Right atrium auricular region (tissue), 2 donors: Measurements from ENCODE around the gene EML5. TPM values are rescaled to one million over a fixed set of nuclear protein-coding genes. Genes with fewer than 3 reads are reported as not detected.
"Not testable (repeated sequence)": the region's sequence is repeated elsewhere in the genome, so short reads cannot be mapped to it uniquely, and the experiment has no call there.

Experiments
- DNase-seq: peaks from one replicate; pipeline ENCODE4 v3.0.0-alpha.2; 2019; ENCODE audit warnings: low spot score
- H3K27ac ChIP-seq, 2 donors: fragments of 200-600 bp; sonication (generic); 1 replicate in 1 of 2; 2 replicates in 1 of 2; pipeline ENCODE4 v1.5.1; 2016 to 2019
- H3K27me3 ChIP-seq, 2 donors: fragments of 200-600 bp; sonication (generic); one replicate each; pipeline versions ENCODE4 v1.5.1 to v1.6.0; 2017 to 2019
- H3K36me3 ChIP-seq: fragments of 200-600 bp; sonication (generic); one replicate; pipeline ENCODE4 v1.5.1; 2016
- H3K4me1 ChIP-seq, 2 donors: fragments of 200-600 bp; sonication (generic); one replicate each; pipeline versions ENCODE4 v1.5.1 to v1.6.0; 2017 to 2019
- H3K4me3 ChIP-seq, 2 donors: fragments of 200-600 bp; sonication (generic); 1 replicate in 1 of 2; 2 replicates in 1 of 2; pipeline ENCODE4 v1.5.1; 2017 to 2019; ENCODE audit warnings: mild to moderate bottlenecking in 1 of 2, moderate library complexity in 1 of 2
- H3K9me3 ChIP-seq, 2 donors: fragments of 200-600 bp; sonication (generic); one replicate each; pipeline ENCODE4 v1.5.1; 2019
- total RNA-seq, 2 donors: library from RNA; depleted of rRNA; stranded (reverse); fragments of >200 nt; gene quantifications; one replicate each; pipeline ENCODE4 v1.1.0, GENCODE V29; 2016
- TF ChIP-seq, protein P1 (sequence below), 2 donors: fragments of 200-600 bp; sonication (generic); IDR thresholded peaks; one replicate each; pipeline ENCODE4 v1.5.1; 2019; ENCODE audit warnings: antibody characterized with exemption in 2 of 2

Gene EML5
- total RNA-seq, 2 donors from 2014 or later, result 0.11 to 0.75 TPM

DNA sequence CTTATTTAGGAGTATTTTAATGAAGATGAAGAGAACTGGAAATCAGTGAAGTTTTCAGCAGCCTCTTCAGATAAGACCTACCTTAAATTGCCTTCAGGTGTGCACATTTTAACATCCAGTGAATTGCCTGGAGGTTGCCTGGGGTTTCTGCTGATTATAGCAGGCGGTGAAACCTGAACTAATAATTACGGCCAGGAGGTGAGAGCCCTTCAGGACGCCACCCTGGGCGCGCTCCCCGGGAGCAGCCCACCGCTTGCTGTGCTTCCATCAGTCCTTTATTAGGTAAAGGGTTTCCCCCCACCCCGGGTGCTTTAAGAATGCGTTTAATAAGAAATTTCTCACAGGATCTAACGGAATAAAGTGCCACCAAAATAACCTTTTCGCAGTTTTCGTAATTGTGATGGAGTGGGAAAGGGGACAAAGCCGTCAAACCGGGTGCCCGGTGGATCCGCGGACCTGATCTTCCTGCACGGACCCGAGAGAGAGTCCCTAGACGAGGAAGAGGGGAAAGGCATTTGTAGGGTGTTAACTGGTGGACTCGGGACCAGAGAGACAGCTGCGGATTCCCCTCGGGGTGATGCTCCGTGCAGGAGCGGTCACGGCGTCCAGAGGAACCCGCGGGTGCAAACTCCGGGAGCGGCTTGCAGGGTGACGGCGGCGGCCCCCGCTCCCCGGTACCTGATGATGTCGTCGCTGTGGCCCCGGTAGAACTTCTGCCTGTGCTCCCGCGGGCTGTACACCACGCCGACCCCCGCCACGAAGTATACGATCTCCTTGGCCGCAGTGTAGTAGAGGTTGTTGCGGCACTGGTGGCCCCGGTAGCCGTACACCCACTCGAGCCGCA, 902 bp downstream of the EML5 start:
- TF ChIP-seq, protein P1, sequence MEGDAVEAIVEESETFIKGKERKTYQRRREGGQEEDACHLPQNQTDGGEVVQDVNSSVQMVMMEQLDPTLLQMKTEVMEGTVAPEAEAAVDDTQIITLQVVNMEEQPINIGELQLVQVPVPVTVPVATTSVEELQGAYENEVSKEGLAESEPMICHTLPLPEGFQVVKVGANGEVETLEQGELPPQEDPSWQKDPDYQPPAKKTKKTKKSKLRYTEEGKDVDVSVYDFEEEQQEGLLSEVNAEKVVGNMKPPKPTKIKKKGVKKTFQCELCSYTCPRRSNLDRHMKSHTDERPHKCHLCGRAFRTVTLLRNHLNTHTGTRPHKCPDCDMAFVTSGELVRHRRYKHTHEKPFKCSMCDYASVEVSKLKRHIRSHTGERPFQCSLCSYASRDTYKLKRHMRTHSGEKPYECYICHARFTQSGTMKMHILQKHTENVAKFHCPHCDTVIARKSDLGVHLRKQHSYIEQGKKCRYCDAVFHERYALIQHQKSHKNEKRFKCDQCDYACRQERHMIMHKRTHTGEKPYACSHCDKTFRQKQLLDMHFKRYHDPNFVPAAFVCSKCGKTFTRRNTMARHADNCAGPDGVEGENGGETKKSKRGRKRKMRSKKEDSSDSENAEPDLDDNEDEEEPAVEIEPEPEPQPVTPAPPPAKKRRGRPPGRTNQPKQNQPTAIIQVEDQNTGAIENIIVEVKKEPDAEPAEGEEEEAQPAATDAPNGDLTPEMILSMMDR (IDR thresholded peaks at IDR 0.05), result no peak
- no peak overlapping the region for H3K27ac ChIP-seq
- H3K4me3 ChIP-seq, result peak overlapping the region; percentile 55 to 68
- H3K27me3 ChIP-seq, result no peaks in the 10 kb centered on the region
- DNase-seq, result no peak
- peaks cover 0 to 14% of the 10 kb centered on the region in 2 donors for H3K4me1 ChIP-seq
- no peaks in the 10 kb centered on the region for H3K36me3 ChIP-seq
- H3K9me3 ChIP-seq, result no peaks in the 10 kb centered on the region

DNA sequence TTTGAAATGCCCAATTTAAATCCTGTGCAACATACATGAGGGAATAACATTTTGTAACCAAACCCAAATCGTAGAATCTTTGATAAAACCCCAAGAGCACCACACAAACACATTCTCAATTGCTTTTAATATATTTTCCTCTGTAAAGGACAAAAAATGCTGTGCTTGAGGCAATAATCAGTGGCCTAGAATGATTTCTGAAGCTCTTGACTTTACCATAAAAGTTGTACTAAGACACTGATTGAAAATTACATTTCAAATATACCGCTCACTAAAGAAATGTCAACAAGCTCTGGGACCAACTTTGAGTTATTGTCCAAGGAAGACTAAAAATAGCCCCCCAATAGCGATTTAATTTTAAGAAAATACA, 1.5 kb downstream of the EML5 start:
- DNase-seq, result no peak
- TF ChIP-seq, protein P1 (IDR thresholded peaks at IDR 0.05), result no peak
- Histone ChIP-seq H3K36me3 (no peaks in the 10 kb centered on the region), H3K27ac (no peak overlapping the region), H3K4me1 (peaks cover 0 to 14% of the 10 kb centered on the region in 2 donors), H3K4me3 (no peak overlapping the region), H3K27me3 (no peaks in the 10 kb centered on the region), H3K9me3 (no peaks in the 10 kb centered on the region)

DNA sequence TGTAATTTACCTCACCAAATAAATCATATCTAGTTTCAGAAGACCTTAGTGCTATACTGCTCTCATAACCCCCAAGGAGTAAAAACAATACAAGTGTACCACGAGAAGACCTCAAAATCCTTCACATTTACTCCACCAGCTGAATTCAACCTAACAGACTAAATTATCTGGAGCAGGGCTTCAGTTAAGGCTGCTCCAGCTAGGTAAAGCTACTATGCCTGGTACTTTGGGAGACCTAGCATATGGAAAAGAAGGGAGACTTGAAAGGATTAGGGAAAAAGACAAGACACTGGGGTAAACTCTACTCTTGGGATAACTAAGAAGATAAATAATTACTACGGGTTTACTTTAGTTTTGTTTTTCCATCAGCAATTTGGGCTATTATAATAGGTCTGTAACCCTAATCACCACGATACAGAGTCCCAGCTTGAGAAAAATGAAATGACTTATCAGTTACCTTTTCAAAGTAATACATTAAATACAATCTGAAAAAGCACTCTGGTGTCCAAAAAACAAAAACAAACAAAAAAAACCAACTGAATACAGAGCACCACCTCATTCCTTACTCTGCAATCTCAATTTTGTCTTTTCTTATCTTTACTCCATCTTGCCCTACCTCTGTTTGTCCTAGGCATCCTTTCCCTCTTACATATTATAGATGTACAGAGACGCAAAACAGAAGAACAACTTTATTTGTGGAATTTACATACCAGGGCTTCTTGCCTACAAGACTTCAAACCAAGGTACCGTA, 2.1 kb downstream of the EML5 start:
- peaks cover 0 to 14% of the 10 kb centered on the region in 2 donors for H3K4me1 ChIP-seq
- TF ChIP-seq, protein P1 (IDR thresholded peaks at IDR 0.05), result no peak
- no peak overlapping the region for H3K27ac ChIP-seq
- no peak overlapping the region for H3K4me3 ChIP-seq
- no peaks in the 10 kb centered on the region for H3K9me3 ChIP-seq
- DNase-seq, result no peak
- no peaks in the 10 kb centered on the region for H3K36me3 ChIP-seq
- no peaks in the 10 kb centered on the region for H3K27me3 ChIP-seq

DNA sequence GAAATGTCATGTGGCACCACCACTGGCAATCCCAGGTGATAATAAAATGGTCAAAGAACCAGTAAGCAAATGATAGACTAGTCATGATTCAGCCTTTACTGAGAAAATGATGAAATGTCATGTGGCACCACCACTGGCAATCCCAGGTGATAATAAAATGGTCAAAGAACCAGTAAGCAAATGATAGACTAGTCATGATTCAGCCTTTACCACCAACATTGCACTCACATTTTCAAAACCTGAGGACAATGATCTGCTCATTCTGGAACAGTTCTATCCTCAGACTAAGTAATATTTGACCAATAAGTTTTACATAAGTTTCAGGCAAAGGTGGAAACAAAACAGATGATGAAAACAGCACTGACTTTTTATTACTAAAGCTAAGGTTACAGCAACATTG, 3.2 kb downstream of the EML5 start:
- peaks cover 0 to 14% of the 10 kb centered on the region in 2 donors for H3K4me1 ChIP-seq
- not testable (repeated sequence) for H3K36me3 ChIP-seq, H3K4me3 ChIP-seq, H3K27me3 ChIP-seq, H3K27ac ChIP-seq, H3K9me3 ChIP-seq, DNase-seq

DNA sequence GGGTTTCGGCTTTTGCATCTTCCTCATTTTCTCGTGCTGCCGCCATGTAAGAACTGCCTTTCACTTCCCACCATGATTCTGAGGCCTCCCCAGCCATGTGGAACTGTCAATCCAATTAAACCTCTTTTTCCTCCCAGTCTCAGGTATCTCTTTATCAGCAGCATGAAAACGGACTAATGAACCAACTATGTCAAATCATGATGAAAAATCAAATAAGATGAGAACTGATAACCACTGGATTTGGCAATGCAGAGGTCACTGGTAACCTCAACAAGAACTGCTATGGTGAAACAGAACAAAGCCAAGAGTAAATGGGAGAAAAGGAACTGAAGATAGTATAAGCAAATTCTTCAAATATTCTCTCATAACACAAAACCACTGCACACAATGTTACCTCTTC, 6.0 kb downstream of the EML5 start:
- Histone ChIP-seq H3K4me1 (peaks cover 0 to 2% of the 10 kb centered on the region in 2 donors), H3K27ac (no peak overlapping the region), H3K9me3 (no peaks in the 10 kb centered on the region), H3K36me3 (no peaks in the 10 kb centered on the region), H3K27me3 (no peaks in the 10 kb centered on the region), H3K4me3 (no peak overlapping the region)
- TF ChIP-seq, protein P1 (IDR thresholded peaks at IDR 0.05), result no peak
- DNase-seq, result no peak

DNA sequence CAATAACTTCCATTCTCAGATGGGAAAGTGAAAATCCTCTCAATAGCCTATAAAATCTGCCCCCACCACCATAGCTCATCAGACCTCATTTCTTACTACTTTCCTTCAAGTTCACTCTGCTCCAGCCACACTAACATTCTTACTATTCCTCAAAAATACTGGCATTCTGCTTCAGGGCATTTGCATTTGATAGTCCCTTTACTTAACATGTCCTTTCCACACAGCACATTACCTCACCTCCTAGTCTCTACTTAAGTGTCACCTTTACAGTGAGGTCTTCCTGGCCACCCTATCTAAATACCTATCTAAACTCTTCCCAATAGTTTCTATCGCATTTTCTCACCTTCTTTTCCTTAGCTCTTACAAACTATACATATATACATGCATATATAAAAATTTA, 6.8 kb downstream of the EML5 start:
- H3K27ac ChIP-seq, result no peak overlapping the region
- H3K4me1 ChIP-seq, result no peaks in the 10 kb centered on the region
- TF ChIP-seq, protein P1 (IDR thresholded peaks at IDR 0.05), result no peak
- DNase-seq, result no peak
- H3K9me3 ChIP-seq, result no peaks in the 10 kb centered on the region
- H3K4me3 ChIP-seq, result no peak overlapping the region
- H3K27me3 ChIP-seq, result no peaks in the 10 kb centered on the region
- H3K36me3 ChIP-seq, result no peaks in the 10 kb centered on the region
